Neural cell (in vitro differentiated cells): ENCODE measurements around the gene PHLDA1. TPM values are rescaled to one million over a fixed set of nuclear protein-coding genes. Genes with fewer than 3 reads are reported as not detected.
A peak's percentile ranks its signal among the peaks of the same experiment; 100 is the strongest.

ENCODE experiments used
- H2AFZ ChIP-seq: fragments of 200-600, 300-800 bp; sonication (generic), shearing (Covaris generic); 2 replicates; pipeline ENCODE4 v1.6.0; 2014; ENCODE audit warnings: low read depth, mild to moderate bottlenecking, antibody characterized with exemption, low read length, moderate library complexity
- H3F3A ChIP-seq: fragments of 200-600 bp; shearing (Covaris generic); 2 replicates; pipeline ENCODE4 v1.6.1; 2016; ENCODE audit warnings: mild to moderate bottlenecking, moderate library complexity, mixed read lengths, antibody characterized with exemption, low read length; ENCODE audit not compliant: insufficient read depth, poor library complexity, severe bottlenecking
- H3K27ac ChIP-seq: fragments of 200-600, 300-800 bp; sonication (generic), shearing (Covaris generic); 2 replicates; pipeline ENCODE4 v1.5.1; 2014; ENCODE audit warnings: mild to moderate bottlenecking, low read length, moderate library complexity
- H3K27me3 ChIP-seq: fragments of 300-800, 200-600 bp; sonication (generic), shearing (Covaris generic); 2 replicates; pipeline ENCODE4 v1.6.0; 2014; ENCODE audit warnings: mild to moderate bottlenecking, low read depth, low read length, moderate library complexity; ENCODE audit not compliant: insufficient read depth
- H3K36me3 ChIP-seq: fragments of 300-800, 200-600 bp; sonication (generic), shearing (Covaris generic); 2 replicates; pipeline ENCODE4 v1.5.1; 2014; ENCODE audit warnings: mild to moderate bottlenecking, antibody characterized with exemption, low read length, moderate library complexity; ENCODE audit not compliant: insufficient read depth
- H3K4me2 ChIP-seq: fragments of 300-800, 200-600 bp; sonication (generic), shearing (Covaris generic); 2 replicates; pipeline ENCODE4 v1.6.0; 2014; ENCODE audit warnings: mild to moderate bottlenecking, low read length
- H3K4me3 ChIP-seq: fragments of 300-800, 200-600 bp; sonication (generic), shearing (Covaris generic); 2 replicates; pipeline ENCODE4 v1.5.1; 2014; ENCODE audit warnings: mild to moderate bottlenecking, low read length, moderate library complexity
- H3K79me2 ChIP-seq: fragments of 200-600 bp; shearing (Covaris generic); replicated peaks from 2 replicates; pipeline ENCODE4 v1.6.0; 2014; ENCODE audit warnings: mild to moderate bottlenecking, low read length, moderate library complexity; ENCODE audit not compliant: insufficient read depth
- H3K9ac ChIP-seq: fragments of 300-800, 200-600 bp; sonication (generic), shearing (Covaris generic); 2 replicates; pipeline ENCODE4 v1.6.1; 2016; ENCODE audit warnings: mild to moderate bottlenecking, low read length, mixed read lengths
- H3K9me2 ChIP-seq: fragments of 200-600 bp; shearing (Covaris generic); 2 replicates; pipeline ENCODE4 v1.6.1; 2016; ENCODE audit warnings: mild to moderate bottlenecking, low read length, mixed read lengths; ENCODE audit not compliant: insufficient read depth
- H3K9me3 ChIP-seq: fragments of 200-600, 300-800 bp; sonication (generic), shearing (Covaris generic); 2 replicates; pipeline ENCODE4 v1.6.1; 2016; ENCODE audit warnings: mild to moderate bottlenecking, mixed run types, low read length, moderate library complexity, mixed read lengths
- H4K20me1 ChIP-seq: fragments of 200-600 bp; shearing (Covaris generic); 2 replicates; pipeline ENCODE4 v1.6.1; 2016; ENCODE audit warnings: mild to moderate bottlenecking, mixed run types; ENCODE audit not compliant: insufficient read depth
- EP300 ChIP-seq: fragments of 450-650 bp; conservative IDR thresholded peaks from 2 replicates; pipeline ENCODE4 v1.6.1; 2014; ENCODE audit warnings: antibody characterized with exemption, mild to moderate bottlenecking, moderate library complexity; ENCODE audit not compliant: poor library complexity, severe bottlenecking
- EZH2 ChIP-seq: fragments of 200-600, 300-800 bp; shearing (Covaris generic), sonication (generic); IDR thresholded peaks from 2 replicates; pipeline ENCODE4 v1.6.1; 2014; ENCODE audit warnings: antibody characterized with exemption, low read length, borderline replicate concordance, mild to moderate bottlenecking; ENCODE audit not compliant: insufficient read depth, poor library complexity, severe bottlenecking
- MXI1 ChIP-seq: fragments of 450-650 bp; conservative IDR thresholded peaks from 2 replicates; pipeline ENCODE4 v1.6.1; 2014; ENCODE audit warnings: antibody characterized with exemption, mild to moderate bottlenecking; ENCODE audit not compliant: poor library complexity, severe bottlenecking
- POLR2AphosphoS5 ChIP-seq: IDR thresholded peaks from 2 replicates; pipeline ENCODE4 v1.6.1; 2012
- RAD21 ChIP-seq: fragments of 450-650 bp; conservative IDR thresholded peaks from 2 replicates; pipeline ENCODE4 v1.6.1; 2014; ENCODE audit warnings: antibody characterized with exemption, mild to moderate bottlenecking, moderate library complexity
- SMC3 ChIP-seq: fragments of 450-650 bp; conservative IDR thresholded peaks from 2 replicates; pipeline ENCODE4 v1.6.1; 2014; ENCODE audit warnings: antibody characterized with exemption, mild to moderate bottlenecking, moderate library complexity; ENCODE audit not compliant: poor library complexity
- TAF1 ChIP-seq: IDR thresholded peaks from 2 replicates; pipeline ENCODE4 v1.6.1; 2012; ENCODE audit warnings: low read depth
- polyA plus RNA-seq: library from polyadenylated mRNA; depleted of rRNA; stranded (reverse); fragments of >200 nt; gene quantifications from 2 replicates; pipeline ENCODE4 v1.2.3, GENCODE V29; 2014
- TF ChIP-seq, protein P1 (sequence below): IDR thresholded peaks from 2 replicates; pipeline ENCODE4 v1.6.1; 2012; ENCODE audit warnings: borderline replicate concordance
- TF ChIP-seq, protein P2 (sequence below): fragments of 450-650 bp; IDR thresholded peaks from 2 replicates; pipeline ENCODE4 v1.5.1; 2014; ENCODE audit warnings: antibody characterized with exemption, mild to moderate bottlenecking, moderate library complexity; ENCODE audit not compliant: poor library complexity, severe bottlenecking

Gene PHLDA1
- polyA plus RNA-seq, 1 donor from 2014 or later: 8.5 TPM

DNA sequence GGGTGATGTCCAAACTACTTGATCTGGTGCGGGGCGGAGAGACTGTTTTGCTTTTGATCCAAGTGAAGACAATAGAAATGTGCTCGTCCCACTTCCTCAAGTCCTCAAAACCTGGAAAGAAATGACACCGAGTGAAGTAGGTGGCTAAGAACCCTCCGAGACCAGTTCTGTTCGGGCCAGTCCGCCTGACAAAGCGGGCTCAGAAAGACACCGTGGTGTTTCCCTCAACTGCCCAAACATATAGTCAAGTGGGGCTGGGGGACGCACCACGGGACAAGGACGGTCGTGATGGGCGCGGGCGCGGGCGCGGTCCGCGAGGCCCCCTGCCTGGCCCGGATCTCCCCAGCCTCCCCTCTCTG, 1.6 kb downstream of the PHLDA1 start:
- Histone ChIP-seq H3K4me3 (peak overlapping the region; percentile 83), H3K9me3 (no peaks in the 10 kb centered on the region), H3K27me3 (peaks cover 22% of the 10 kb centered on the region), H3K79me2 (peaks cover 15% of the 10 kb centered on the region), H3K36me3 (no peaks in the 10 kb centered on the region), H2AFZ (no peak overlapping the region), H3K4me2 (peak overlapping the region; percentile 54), H4K20me1 (no peaks in the 10 kb centered on the region), H3K27ac (peak overlapping the region; percentile 46), H3K9ac (peak overlapping the region; percentile 79), H3K9me2 (no peaks in the 10 kb centered on the region), H3F3A (no peaks in the 10 kb centered on the region)
- TF ChIP-seq, protein P1, sequence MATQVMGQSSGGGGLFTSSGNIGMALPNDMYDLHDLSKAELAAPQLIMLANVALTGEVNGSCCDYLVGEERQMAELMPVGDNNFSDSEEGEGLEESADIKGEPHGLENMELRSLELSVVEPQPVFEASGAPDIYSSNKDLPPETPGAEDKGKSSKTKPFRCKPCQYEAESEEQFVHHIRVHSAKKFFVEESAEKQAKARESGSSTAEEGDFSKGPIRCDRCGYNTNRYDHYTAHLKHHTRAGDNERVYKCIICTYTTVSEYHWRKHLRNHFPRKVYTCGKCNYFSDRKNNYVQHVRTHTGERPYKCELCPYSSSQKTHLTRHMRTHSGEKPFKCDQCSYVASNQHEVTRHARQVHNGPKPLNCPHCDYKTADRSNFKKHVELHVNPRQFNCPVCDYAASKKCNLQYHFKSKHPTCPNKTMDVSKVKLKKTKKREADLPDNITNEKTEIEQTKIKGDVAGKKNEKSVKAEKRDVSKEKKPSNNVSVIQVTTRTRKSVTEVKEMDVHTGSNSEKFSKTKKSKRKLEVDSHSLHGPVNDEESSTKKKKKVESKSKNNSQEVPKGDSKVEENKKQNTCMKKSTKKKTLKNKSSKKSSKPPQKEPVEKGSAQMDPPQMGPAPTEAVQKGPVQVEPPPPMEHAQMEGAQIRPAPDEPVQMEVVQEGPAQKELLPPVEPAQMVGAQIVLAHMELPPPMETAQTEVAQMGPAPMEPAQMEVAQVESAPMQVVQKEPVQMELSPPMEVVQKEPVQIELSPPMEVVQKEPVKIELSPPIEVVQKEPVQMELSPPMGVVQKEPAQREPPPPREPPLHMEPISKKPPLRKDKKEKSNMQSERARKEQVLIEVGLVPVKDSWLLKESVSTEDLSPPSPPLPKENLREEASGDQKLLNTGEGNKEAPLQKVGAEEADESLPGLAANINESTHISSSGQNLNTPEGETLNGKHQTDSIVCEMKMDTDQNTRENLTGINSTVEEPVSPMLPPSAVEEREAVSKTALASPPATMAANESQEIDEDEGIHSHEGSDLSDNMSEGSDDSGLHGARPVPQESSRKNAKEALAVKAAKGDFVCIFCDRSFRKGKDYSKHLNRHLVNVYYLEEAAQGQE: no peak
- no peak for TF ChIP-seq POLR2AphosphoS5
- TF ChIP-seq EP300: no peak

DNA sequence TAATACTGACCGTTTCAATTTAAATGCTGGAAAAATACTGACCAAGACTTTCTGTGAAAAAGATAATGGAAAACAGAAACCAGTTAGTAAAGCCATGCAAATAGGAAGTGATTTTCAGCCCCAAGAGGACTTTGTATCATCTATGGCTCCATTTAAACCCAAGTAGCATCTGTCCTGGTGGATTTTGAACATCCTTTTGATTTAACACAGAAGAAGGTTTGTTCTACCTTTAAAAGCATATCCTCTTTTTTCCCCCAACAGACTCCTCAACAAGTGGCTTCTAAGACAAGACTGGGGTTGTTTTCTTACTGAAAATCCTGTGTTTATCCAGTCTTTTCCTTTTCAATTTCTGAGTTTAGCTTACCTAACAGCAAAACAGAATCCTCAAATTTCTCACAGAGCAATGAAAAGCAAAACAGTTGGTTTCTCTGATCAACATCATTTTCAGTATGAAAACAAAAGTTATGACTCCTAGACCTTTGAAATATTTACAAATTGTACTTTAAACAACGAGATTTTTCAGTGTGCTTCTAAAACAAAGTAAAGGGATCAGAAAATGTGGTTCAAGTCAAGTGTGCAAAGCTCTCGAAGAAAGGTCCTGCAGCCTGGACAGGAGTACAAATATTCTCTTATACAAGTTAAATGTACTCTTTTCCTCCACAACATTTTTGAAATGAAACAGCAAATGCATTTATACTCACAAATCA, 2.9 kb downstream of the PHLDA1 start:
- Histone ChIP-seq H3K4me3 (peak overlapping the region; percentile 83), H3K9ac (no peak overlapping the region), H3K36me3 (no peaks in the 10 kb centered on the region), H3K27ac (no peak overlapping the region), H3F3A (no peaks in the 10 kb centered on the region), H2AFZ (no peak overlapping the region), H3K79me2 (peaks cover 15% of the 10 kb centered on the region), H4K20me1 (no peaks in the 10 kb centered on the region), H3K9me2 (no peaks in the 10 kb centered on the region), H3K9me3 (no peaks in the 10 kb centered on the region), H3K4me2 (peak overlapping the region; percentile 54), H3K27me3 (peaks cover 22% of the 10 kb centered on the region)
- TF ChIP-seq POLR2AphosphoS5: no peak
- TF ChIP-seq, protein P1: no peak
- TF ChIP-seq EZH2: no peak
- TF ChIP-seq RAD21: no peak
- TF ChIP-seq EP300: no peak
- TF ChIP-seq TAF1: no peak
- no peak for TF ChIP-seq MXI1
- TF ChIP-seq, protein P2, sequence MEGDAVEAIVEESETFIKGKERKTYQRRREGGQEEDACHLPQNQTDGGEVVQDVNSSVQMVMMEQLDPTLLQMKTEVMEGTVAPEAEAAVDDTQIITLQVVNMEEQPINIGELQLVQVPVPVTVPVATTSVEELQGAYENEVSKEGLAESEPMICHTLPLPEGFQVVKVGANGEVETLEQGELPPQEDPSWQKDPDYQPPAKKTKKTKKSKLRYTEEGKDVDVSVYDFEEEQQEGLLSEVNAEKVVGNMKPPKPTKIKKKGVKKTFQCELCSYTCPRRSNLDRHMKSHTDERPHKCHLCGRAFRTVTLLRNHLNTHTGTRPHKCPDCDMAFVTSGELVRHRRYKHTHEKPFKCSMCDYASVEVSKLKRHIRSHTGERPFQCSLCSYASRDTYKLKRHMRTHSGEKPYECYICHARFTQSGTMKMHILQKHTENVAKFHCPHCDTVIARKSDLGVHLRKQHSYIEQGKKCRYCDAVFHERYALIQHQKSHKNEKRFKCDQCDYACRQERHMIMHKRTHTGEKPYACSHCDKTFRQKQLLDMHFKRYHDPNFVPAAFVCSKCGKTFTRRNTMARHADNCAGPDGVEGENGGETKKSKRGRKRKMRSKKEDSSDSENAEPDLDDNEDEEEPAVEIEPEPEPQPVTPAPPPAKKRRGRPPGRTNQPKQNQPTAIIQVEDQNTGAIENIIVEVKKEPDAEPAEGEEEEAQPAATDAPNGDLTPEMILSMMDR: no peak
- TF ChIP-seq SMC3: no peak
